ENCODE results near the gene C1QTNF4.

- TF ChIP-seq POLR2A (IDR thresholded peaks at IDR 0.05) (no peak), CTCF (IDR thresholded peaks at IDR 0.05) (no peak)
Measured at GRCh38 chr11:47603295-47603694, 9.1 kb upstream of the C1QTNF4 start.
